ENCODE measurements around the gene GPATCH4. TPM values are rescaled to one million over a fixed set of nuclear protein-coding genes. Genes with fewer than 3 reads are reported as not detected.
"Not testable (repeated sequence)": the region's sequence is repeated elsewhere in the genome, so short reads cannot be mapped to it uniquely, and the experiment has no call there.

The GPATCH4 gene
- total and polyA plus RNA-seq, 4 donors: 7.6 to 23.6 (median 16.3) TPM

DNA sequence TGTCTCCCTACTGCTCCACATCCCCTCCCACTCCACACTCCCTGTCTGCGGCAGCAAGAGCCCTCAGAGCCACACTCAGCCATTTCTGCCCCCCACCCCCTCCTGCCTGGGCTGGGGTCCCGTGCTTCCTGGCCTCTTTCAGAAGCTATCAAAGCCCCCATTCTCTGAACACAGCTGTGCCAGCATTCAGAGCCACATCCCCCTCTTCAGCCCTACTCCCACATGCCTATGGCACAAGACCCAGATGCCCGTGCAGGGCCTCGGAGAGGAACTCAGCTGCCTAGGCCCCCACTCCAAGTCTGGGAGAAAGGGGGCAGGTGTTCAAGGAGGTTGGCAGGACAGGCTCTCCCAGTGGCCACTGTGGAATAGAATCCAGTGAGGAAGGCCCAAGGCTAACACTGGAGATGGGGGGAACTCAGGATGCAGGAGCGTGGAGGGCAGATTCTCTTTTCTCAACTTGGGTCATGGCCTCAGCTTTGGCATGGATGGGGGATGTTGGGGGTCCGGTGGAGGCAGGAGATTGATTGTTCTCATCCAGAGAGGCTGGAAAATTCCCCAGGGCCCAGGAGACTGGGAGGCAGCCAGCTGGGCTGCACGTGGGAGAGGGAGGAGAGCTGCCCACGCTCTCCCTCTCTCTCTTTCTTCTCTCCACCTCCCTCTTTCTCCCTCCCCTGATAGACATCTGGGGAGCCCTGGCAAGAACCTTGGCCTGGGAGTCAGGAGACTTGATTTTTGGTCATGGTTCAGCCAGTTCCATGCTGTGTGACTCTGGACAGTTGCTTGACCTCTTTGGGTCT is 37.1 kb upstream of the GPATCH4 start:
- no peak overlapping the region for H3K27ac ChIP-seq (ENCODE audit: low read depth in 1 of 2, low read length in 2 of 2)
- H3K4me3 ChIP-seq (ENCODE audit: low read depth in 1 of 3, low read length in 3 of 3): no peak overlapping the region
- H3K27me3 ChIP-seq (ENCODE audit: control insufficient read depth in 4 of 4, insufficient read depth in 4 of 4, low read length in 3 of 4): peaks cover 0 to 4% (median 4%) of the 10 kb centered on the region in 4 donors
- no peaks in the 10 kb centered on the region for H3K36me3 ChIP-seq (ENCODE audit: control insufficient read depth in 4 of 4, insufficient read depth in 3 of 4, low read depth in 1 of 4, low read length in 3 of 4)
- no peak for DNase-seq (ENCODE audit: low spot score)
- TF ChIP-seq HNF4A (conservative IDR thresholded peaks at IDR 0.05) (no peak), SP1 (IDR thresholded peaks at IDR 0.05) (no peak), RXRA (IDR thresholded peaks at IDR 0.05) (no peak), HNF4G (IDR thresholded peaks at IDR 0.05) (no peak), FOXA2 (IDR thresholded peaks at IDR 0.05) (no peak), NR2F2 (IDR thresholded peaks at IDR 0.05) (no peak), RAD21 (IDR thresholded peaks at IDR 0.05) (no peak), FOXA1 (IDR thresholded peaks at IDR 0.05) (no peak), YY1 (IDR thresholded peaks at IDR 0.05) (no peak), GABPA (IDR thresholded peaks at IDR 0.05 in 1 of 2, conservative IDR thresholded peaks at IDR 0.05 in 1 of 2) (no peak), EGR1 (IDR thresholded peaks at IDR 0.05; ENCODE audit: low read depth in 2 of 2) (no peak), TAF1 (conservative IDR thresholded peaks at IDR 0.05) (no peak)
- TF ChIP-seq, protein P1, sequence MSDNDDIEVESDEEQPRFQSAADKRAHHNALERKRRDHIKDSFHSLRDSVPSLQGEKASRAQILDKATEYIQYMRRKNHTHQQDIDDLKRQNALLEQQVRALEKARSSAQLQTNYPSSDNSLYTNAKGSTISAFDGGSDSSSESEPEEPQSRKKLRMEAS (IDR thresholded peaks at IDR 0.05): no peak
- TF ChIP-seq, protein P2, sequence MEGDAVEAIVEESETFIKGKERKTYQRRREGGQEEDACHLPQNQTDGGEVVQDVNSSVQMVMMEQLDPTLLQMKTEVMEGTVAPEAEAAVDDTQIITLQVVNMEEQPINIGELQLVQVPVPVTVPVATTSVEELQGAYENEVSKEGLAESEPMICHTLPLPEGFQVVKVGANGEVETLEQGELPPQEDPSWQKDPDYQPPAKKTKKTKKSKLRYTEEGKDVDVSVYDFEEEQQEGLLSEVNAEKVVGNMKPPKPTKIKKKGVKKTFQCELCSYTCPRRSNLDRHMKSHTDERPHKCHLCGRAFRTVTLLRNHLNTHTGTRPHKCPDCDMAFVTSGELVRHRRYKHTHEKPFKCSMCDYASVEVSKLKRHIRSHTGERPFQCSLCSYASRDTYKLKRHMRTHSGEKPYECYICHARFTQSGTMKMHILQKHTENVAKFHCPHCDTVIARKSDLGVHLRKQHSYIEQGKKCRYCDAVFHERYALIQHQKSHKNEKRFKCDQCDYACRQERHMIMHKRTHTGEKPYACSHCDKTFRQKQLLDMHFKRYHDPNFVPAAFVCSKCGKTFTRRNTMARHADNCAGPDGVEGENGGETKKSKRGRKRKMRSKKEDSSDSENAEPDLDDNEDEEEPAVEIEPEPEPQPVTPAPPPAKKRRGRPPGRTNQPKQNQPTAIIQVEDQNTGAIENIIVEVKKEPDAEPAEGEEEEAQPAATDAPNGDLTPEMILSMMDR (IDR thresholded peaks at IDR 0.05; ENCODE audit: low read depth, low read length, missing input control): no peak
- TF ChIP-seq, protein P3, sequence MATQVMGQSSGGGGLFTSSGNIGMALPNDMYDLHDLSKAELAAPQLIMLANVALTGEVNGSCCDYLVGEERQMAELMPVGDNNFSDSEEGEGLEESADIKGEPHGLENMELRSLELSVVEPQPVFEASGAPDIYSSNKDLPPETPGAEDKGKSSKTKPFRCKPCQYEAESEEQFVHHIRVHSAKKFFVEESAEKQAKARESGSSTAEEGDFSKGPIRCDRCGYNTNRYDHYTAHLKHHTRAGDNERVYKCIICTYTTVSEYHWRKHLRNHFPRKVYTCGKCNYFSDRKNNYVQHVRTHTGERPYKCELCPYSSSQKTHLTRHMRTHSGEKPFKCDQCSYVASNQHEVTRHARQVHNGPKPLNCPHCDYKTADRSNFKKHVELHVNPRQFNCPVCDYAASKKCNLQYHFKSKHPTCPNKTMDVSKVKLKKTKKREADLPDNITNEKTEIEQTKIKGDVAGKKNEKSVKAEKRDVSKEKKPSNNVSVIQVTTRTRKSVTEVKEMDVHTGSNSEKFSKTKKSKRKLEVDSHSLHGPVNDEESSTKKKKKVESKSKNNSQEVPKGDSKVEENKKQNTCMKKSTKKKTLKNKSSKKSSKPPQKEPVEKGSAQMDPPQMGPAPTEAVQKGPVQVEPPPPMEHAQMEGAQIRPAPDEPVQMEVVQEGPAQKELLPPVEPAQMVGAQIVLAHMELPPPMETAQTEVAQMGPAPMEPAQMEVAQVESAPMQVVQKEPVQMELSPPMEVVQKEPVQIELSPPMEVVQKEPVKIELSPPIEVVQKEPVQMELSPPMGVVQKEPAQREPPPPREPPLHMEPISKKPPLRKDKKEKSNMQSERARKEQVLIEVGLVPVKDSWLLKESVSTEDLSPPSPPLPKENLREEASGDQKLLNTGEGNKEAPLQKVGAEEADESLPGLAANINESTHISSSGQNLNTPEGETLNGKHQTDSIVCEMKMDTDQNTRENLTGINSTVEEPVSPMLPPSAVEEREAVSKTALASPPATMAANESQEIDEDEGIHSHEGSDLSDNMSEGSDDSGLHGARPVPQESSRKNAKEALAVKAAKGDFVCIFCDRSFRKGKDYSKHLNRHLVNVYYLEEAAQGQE (IDR thresholded peaks at IDR 0.05): no peak
- 63% methylated on average over 8 of the region's 8 CpGs for WGBS
- no peaks in the 10 kb centered on the region for H3K9me3 ChIP-seq (ENCODE audit: control insufficient read depth in 4 of 4, low read length in 3 of 4)
- H3K4me1 ChIP-seq (ENCODE audit: control insufficient read depth in 4 of 4, insufficient read depth in 4 of 4, low read length in 3 of 4): peaks cover 0 to 6% (median 0%) of the 10 kb centered on the region in 4 donors
- no peak overlapping the region for H3K9ac ChIP-seq (ENCODE audit: low read depth in 1 of 2, low read length in 2 of 2)

DNA sequence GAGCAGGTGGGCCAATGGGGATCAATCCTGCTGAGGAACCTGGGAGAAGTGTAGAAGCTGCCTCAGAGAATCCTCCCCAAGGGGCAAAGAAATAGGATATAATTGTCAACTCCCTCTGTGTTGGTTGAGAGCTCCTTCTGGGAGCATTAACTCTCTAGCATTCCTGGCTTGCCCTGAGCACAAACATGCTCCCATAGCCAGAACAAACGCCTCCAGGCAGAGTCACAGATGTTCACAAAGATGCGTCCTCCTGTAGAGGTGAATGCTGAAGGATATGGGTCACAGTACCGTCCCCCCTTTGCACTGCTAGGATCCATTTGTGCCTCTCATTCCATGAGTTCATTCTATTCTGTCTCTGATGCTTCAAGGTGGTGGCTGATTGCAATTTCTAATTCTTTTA is 31.1 kb upstream of the GPATCH4 start:
- DNase-seq (ENCODE audit: low spot score): no peak
- TF ChIP-seq NR2F2 (IDR thresholded peaks at IDR 0.05): no peak
- TF ChIP-seq, protein P2 (IDR thresholded peaks at IDR 0.05; ENCODE audit: low read depth, low read length, missing input control): no peak
- H3K9me3 ChIP-seq (ENCODE audit: control insufficient read depth in 4 of 4, low read length in 3 of 4): no peaks in the 10 kb centered on the region
- no peaks in the 10 kb centered on the region for H3K4me1 ChIP-seq (ENCODE audit: control insufficient read depth in 4 of 4, insufficient read depth in 4 of 4, low read length in 3 of 4)
- H3K36me3 ChIP-seq (ENCODE audit: control insufficient read depth in 4 of 4, insufficient read depth in 3 of 4, low read depth in 1 of 4, low read length in 3 of 4): no peaks in the 10 kb centered on the region
- peaks cover 0 to 6% (median 3%) of the 10 kb centered on the region in 4 donors for H3K27me3 ChIP-seq (ENCODE audit: control insufficient read depth in 4 of 4, insufficient read depth in 4 of 4, low read length in 3 of 4)
- no peak overlapping the region for H3K9ac ChIP-seq (ENCODE audit: low read depth in 1 of 2, low read length in 2 of 2)
- 59% methylated on average over 3 of the region's 3 CpGs for WGBS
- no peak overlapping the region for H3K27ac ChIP-seq (ENCODE audit: low read depth in 1 of 2, low read length in 2 of 2)
- H3K4me3 ChIP-seq (ENCODE audit: low read depth in 1 of 3, low read length in 3 of 3): no peak overlapping the region

DNA sequence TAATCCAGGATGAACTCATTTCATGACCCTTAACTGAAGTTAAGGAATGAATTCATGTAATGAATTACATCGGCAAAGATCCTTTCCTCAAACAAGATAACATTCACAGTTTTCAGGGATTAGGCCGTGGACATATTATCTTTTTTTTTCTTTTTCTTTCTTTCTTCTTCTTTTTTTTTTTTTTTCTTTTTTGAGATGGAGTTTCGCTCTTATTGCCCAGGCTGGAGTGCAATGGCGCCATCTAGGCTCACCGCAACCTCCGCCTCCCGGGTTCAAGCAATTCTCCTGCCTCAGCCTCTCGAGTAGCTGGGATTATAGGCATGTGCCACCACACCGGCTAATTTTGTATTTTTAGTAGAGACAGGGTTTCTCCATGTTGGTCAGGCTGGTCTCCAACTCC is 29.9 kb upstream of the GPATCH4 start:
- not testable (repeated sequence) for DNase-seq (ENCODE audit: low spot score); H3K4me1 ChIP-seq (ENCODE audit: control insufficient read depth in 4 of 4, insufficient read depth in 4 of 4, low read length in 3 of 4); H3K9me3 ChIP-seq (ENCODE audit: control insufficient read depth in 4 of 4, low read length in 3 of 4); H3K27me3 ChIP-seq (ENCODE audit: control insufficient read depth in 4 of 4, insufficient read depth in 4 of 4, low read length in 3 of 4); H3K9ac ChIP-seq (ENCODE audit: low read depth in 1 of 2, low read length in 2 of 2); H3K36me3 ChIP-seq (ENCODE audit: control insufficient read depth in 4 of 4, insufficient read depth in 3 of 4, low read depth in 1 of 4, low read length in 3 of 4); H3K4me3 ChIP-seq (ENCODE audit: low read depth in 1 of 3, low read length in 3 of 3); H3K27ac ChIP-seq (ENCODE audit: low read depth in 1 of 2, low read length in 2 of 2)
- WGBS: 43% methylated on average over 9 of the region's 9 CpGs

Data from liver (tissue), 9 donors.